ENCODE data around the gene ACACA.

Gene ACACA

GRCh38 chr17:37160944-37161343 lies 245.7 kb downstream of the ACACA start:
- no peak overlapping the region for H3K27ac ChIP-seq
- H3K9ac ChIP-seq: no peak overlapping the region
- H3K36me3 ChIP-seq (ENCODE audit: control insufficient read depth, insufficient read depth, low read length): no peaks in the 10 kb centered on the region
- peaks cover 2% of the 10 kb centered on the region for H3K4me1 ChIP-seq
- no peaks in the 10 kb centered on the region for H3K9me3 ChIP-seq (ENCODE audit: control insufficient read depth, low read length)
- TF ChIP-seq CTCF (IDR thresholded peaks at IDR 0.05): no peak
- H3K4me3 ChIP-seq (ENCODE audit: low read depth, low read length): no peak overlapping the region
- H3K4me2 ChIP-seq (ENCODE audit: low read length): no peak overlapping the region
- no peak overlapping the region for H2AFZ ChIP-seq
- H3K27me3 ChIP-seq (ENCODE audit: control insufficient read depth, insufficient read depth, low read length): no peaks in the 10 kb centered on the region
- H3K79me2 ChIP-seq: no peaks in the 10 kb centered on the region

- Histone ChIP-seq H3K36me3 (ENCODE audit: control insufficient read depth, insufficient read depth, low read length) (no peaks in the 10 kb centered on the region), H3K79me2 (no peaks in the 10 kb centered on the region), H3K4me3 (ENCODE audit: low read depth, low read length) (no peak overlapping the region), H3K9ac (no peak overlapping the region), H3K4me1 (peaks cover 2% of the 10 kb centered on the region), H3K27ac (no peak overlapping the region), H3K9me3 (ENCODE audit: control insufficient read depth, low read length) (no peaks in the 10 kb centered on the region), H2AFZ (no peak overlapping the region), H3K27me3 (ENCODE audit: control insufficient read depth, insufficient read depth, low read length) (no peaks in the 10 kb centered on the region), H3K4me2 (ENCODE audit: low read length) (no peak overlapping the region)
- no peak for TF ChIP-seq CTCF (IDR thresholded peaks at IDR 0.05)
Observed at GRCh38 chr17:37158290-37158689, 248.3 kb downstream of the ACACA start.

GRCh38 chr17:37148156-37148555 lies 258.5 kb downstream of the ACACA start:
- H3K27me3 ChIP-seq (ENCODE audit: control insufficient read depth, insufficient read depth, low read length): no peaks in the 10 kb centered on the region

GRCh38 chr17:37147301-37147812 lies 259.3 kb downstream of the ACACA start:
- peaks cover 15% of the 10 kb centered on the region for H3K4me1 ChIP-seq
- no peaks in the 10 kb centered on the region for H3K9me3 ChIP-seq (ENCODE audit: control insufficient read depth, low read length)
- no peak for TF ChIP-seq CTCF (IDR thresholded peaks at IDR 0.05)
- H3K36me3 ChIP-seq (ENCODE audit: control insufficient read depth, insufficient read depth, low read length): no peaks in the 10 kb centered on the region
- no peak overlapping the region for H3K4me3 ChIP-seq (ENCODE audit: low read depth, low read length)
- no peak overlapping the region for H3K27ac ChIP-seq
- no peak overlapping the region for H3K9ac ChIP-seq
- no peaks in the 10 kb centered on the region for H3K79me2 ChIP-seq
- H3K27me3 ChIP-seq (ENCODE audit: control insufficient read depth, insufficient read depth, low read length): no peaks in the 10 kb centered on the region
- no peak overlapping the region for H3K4me2 ChIP-seq (ENCODE audit: low read length)
- peak overlapping the region; percentile 34 for H2AFZ ChIP-seq

More at GRCh38 chr17:37148156-37148555, 258.5 kb downstream of the ACACA start:
- Histone ChIP-seq H3K9me3 (ENCODE audit: control insufficient read depth, low read length) (no peaks in the 10 kb centered on the region), H3K36me3 (ENCODE audit: control insufficient read depth, insufficient read depth, low read length) (no peaks in the 10 kb centered on the region), H3K9ac (no peak overlapping the region), H3K4me3 (ENCODE audit: low read depth, low read length) (no peak overlapping the region), H3K4me2 (ENCODE audit: low read length) (no peak overlapping the region), H3K79me2 (no peaks in the 10 kb centered on the region), H2AFZ (no peak overlapping the region), H3K27ac (no peak overlapping the region), H3K4me1 (peaks cover 15% of the 10 kb centered on the region)
- TF ChIP-seq CTCF (IDR thresholded peaks at IDR 0.05): no peak
